Stimulated activated CD4-positive, alpha-beta T cell treated with anti-CD3 and anti-CD28 coated beads, Interleukin-4, amount 100 ng/mL, for 24 hours (primary cell): ENCODE data around the gene TGFA.
A peak's percentile ranks its signal among the peaks of the same experiment; 100 is the strongest.

Source experiments
- DNase-seq: peaks from one replicate; pipeline ENCODE4 v3.0.0-alpha.2; 2020

The TGFA gene

GRCh38 chr2:70523996-70524965 lies 29.3 kb downstream of the TGFA start:
- DNase-seq: peak; percentile 11

- DNase-seq: no peak
Observed at GRCh38 chr2:70523672-70523995, 30.0 kb downstream of the TGFA start.

GRCh38 chr2:70522627-70523026 lies 31.0 kb downstream of the TGFA start:
- no peak for DNase-seq

DNA sequence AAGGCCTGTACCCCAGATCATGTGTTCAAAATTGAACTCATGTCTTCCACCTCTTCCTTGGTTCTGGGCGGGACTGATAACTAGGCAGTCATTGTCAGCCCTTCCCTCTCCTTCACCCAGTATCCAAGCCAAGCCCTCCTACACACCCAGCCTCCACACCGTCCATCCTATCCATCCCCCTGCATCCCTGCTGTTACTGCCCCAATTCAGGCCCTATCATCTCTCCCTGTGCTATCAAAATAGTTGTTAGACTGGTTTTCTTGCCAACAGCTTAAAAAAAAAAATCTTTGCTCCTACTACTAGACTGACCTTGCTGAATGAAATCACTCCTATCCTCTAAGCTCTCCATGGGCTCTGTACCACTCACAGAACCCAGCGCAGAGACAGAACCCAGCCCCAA lies 32.8 kb downstream of the TGFA start:
- no peak for DNase-seq

- no peak for DNase-seq
Observed at GRCh38 chr2:70519453-70519852, 34.2 kb downstream of the TGFA start.

DNA sequence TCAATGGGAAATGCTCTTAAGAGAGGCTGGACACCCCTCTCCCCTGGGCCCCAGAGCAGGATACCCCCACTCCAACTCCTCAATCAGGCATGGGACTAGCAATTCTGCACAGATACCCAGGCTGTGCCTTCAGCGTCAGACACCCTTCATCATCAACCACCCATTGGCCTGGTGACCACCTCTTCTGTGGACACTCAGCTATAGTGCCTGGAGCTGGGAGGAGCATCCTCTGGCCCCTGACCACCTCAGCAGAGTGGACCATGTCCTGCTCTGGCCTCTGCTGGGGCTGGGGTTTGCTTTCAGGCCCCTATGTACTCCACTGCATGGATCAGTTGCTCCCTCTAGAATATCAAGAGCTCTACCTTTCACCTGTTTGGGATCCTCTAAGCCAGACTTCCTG lies 35.1 kb downstream of the TGFA start:
- no peak for DNase-seq

DNA sequence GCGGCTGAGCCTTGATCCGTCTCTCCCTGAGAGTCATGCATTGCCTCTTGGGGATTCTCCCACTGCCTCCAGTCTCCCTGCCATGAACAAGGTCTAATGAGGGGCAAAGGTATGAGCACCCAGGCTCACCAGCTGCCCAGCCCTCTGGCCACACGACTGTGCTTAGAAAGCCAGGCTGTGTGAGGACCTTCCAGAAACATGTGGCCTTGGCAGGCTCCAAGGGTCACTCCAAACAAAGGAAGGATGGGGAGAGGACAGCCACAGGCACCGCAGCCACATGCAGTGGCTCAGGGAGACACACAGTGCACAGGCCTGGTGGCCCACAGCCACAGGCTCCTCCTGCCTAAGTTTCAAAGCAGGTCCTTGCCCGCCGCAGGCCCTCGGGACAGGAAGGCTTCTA lies 35.8 kb downstream of the TGFA start:
- no peak for DNase-seq

- no peak for DNase-seq
Observed at GRCh38 chr2:70516596-70516995, 37.0 kb downstream of the TGFA start.

GRCh38 chr2:70515938-70516337 lies 37.7 kb downstream of the TGFA start:
- no peak for DNase-seq

DNA sequence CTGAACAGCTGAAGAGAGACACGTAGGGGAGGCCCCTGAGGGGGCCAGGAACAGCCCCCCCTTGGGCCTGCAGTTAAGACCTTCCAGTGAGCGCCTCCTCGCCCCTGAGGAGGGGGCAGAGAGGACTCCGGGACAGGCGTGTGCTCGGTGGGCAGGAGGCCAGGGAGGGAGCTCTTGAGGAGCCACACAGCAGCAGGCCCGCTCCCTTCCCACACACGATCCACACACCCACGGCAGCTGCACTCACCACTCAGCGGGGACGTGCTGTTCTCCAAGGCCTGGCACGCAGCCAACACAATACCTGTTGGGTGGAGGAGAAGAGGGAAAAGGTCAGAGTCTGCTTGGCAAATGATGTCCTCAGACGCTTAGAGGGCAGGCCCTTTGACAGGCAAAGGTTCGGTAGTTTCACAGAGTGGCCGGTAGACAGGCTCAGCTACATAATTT lies 39.0 kb downstream of the TGFA start:
- DNase-seq: no peak

DNA sequence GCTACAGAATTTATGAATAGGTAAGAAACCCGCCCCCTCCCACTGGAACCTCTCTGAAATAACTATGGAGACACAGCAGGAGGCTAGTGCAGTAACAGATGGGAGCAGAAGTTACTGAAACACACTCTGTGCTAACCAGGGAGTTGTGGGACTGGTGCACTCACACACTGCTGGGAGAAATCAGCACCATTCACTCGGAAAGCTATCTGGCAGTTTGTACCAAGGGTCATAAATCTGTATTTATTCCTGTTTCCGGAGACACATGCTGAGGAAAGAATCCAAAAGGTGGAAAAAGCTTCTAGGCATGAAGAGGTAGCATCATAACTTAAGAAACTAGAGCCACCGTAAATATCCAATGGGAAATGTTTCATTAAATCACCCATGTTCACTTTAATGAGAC lies 39.9 kb downstream of the TGFA start:
- no peak for DNase-seq

DNA sequence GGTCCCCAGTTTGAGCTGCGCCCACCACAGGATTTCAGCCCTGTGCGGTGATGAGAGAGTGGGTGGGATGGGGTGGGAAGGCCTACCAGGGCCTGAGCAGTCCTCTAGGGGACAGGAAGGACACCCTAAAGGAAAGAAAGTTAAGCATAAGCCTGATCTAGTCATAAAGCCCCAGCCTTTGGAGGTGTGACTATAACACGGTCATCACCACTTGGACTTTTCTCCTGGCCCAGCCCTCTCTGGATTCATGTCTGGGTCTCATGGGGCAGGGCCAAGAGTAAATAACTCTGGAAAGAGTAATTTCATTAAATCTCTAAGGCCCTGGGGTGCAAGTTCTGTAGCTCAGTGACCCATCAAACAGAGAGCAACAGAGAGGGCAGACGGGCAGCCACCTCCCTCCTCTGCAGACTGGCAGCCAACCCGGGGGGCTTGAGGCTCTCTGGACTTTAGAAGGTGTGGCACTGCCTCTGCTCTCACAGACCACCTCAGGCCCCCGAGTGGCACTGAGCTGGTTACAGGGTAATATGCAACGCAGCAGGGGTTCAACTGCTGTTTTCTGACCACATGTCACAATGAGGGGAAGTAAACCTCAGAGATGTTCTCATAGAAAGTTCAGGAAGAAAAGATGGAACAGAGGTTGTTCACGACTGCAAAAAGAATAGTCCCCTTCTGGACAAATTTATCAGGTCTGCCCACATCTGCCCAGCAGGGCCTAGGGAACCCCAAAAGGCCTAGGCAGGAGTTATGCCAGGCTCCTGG lies 41.5 kb downstream of the TGFA start:
- DNase-seq: no peak

DNA sequence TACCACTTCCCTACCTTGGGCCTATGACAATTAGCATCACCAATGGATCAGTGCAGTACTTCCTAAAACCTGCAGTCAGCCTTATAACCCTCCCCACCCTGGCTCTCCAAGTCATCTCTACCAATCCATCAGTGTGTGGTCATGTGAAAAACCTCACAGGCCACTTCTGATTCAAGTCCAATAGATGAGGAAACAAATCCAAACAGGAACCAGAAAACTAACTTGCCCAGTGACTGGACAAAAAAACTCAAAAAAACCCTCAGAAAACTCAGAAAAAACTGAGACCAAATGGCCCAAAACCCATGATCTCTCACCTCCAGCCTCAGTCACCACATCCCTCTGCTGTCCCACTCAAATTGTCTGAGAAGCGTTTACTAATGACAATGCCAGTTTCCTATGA lies 43.3 kb downstream of the TGFA start:
- no peak for DNase-seq

- no peak for DNase-seq
Observed at GRCh38 chr2:70509565-70509964, 44.1 kb downstream of the TGFA start.

DNA sequence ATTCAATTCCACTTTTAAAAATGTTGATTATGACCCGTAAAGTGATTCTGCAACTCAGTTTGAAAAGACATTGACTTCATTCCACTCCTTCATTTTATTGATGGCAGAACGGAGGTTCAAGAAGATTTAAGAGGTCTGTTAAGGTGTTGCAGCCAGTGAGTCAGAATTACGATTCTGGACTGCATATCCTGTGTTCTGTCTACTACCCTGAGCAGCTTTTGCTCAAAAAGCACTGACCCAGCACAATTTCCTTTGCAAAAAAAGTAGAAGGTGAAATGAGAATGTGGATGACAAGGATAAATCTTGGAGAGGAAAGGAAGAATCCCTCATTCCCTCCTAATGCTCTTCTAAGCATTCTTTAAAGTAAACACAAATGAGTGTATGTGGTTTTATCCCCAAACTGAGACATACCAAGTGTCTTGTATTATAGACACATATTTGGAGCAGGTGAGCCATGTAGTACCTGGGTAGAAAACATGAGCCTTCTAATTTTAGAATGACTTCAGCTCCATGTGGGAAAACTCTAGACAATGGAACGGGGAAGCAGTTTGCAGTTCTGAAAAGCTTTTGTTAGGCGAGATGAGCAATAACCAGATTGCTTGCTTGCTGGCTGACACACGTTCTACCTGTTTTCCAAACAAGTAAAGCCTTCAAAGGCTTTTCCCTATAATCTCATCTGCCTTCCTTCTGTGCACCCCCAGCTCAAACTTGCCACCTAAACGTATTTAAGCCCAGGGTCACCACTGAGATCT lies 44.7 kb downstream of the TGFA start:
- DNase-seq: no peak

DNA sequence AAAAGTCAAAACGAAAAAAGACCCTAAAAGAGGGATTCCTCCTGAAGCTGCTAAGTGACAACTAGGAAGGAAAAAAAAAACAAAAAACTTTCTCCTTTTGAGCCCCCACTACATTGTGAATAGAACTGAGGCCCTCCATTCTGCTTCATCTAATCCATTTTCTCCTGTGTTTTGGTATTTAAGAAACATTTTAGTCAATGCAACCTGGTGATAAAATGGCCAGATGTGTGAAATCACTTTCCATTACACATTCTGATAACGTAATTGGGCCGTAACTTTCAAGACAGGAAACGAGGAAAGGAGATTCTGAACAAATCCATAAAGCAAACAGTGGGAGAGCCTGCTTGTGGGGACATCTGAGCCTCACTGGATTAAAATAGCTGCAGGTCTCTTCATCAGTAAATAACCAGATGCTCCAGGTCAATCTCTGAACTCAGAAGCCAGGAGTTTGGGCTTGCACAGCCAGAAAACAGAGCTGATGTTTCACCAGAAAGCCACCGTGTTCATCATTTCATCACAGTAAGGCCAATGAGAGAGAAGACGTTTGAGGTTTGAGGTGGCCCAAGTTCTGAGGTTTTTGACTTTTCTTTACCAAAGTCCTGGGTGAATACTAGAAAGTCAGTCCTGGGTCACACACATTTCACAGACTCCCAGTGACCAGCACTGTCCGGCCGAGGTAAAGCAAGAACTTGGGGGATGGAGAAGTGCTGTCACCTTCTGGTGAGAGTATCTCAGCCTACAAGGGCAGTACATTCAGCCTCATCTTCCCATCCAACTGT lies 47.8 kb downstream of the TGFA start:
- no peak for DNase-seq

DNA sequence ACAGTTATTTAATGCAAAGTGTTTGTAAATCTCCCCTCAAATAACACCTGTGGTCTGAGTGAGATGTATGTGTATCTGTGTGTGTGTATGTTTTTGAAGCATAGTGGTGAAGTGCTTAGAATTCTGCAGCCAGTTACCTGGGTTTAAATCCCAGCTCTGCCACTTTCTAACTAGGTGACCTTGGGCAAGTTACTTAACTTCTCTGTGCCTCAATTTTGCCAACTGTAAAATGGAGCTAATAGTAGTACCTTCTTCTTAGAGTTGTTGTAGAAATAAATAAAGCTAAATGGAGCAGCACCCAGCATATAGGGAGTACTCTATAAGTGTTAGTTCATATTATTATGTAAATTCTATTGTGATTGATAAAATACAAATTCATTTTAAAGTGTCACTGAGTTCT lies 48.9 kb downstream of the TGFA start:
- DNase-seq: no peak

- DNase-seq: no peak
Observed at GRCh38 chr2:70503896-70504295, 49.7 kb downstream of the TGFA start.

GRCh38 chr2:70501728-70502127 lies 51.9 kb downstream of the TGFA start:
- DNase-seq: no peak

DNA sequence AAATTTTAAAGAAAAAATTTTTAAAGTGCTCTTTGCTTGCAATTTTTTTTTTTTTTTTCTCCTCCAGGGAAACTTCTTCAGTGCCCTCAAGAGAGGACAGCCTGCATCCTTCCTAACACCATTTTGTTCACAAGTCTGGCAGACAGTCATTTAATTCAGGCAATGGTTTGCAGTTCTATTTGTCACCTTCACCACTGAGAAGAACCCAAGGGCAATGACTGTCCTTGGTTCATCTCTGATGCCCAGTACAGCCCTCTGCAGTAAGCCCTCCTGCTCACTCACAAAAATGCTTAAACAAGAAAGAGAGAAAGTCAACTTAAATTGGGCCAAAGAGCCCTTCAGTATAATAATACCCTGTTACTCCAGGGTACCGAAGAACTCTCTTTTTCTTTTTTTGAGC lies 52.4 kb downstream of the TGFA start:
- no peak for DNase-seq

DNA sequence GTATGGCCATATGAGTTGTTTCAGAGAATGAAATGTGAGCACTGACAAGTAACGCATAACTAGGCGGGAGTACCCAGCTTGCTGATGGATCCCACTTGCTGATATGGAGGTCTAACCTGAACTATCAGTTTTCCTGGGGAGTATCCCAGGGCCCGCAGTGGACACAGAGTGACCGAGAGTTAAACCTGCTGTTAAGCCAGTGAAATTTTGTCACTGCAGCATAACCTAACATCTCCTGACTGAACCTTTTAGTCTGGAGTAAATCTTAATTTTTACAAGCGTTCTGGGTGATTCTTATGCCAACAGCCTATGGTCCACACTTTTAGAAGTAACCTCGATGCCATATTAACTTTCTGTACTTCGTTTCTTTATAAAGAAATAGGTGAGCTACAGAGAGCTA lies 54.4 kb downstream of the TGFA start:
- no peak for DNase-seq

DNA sequence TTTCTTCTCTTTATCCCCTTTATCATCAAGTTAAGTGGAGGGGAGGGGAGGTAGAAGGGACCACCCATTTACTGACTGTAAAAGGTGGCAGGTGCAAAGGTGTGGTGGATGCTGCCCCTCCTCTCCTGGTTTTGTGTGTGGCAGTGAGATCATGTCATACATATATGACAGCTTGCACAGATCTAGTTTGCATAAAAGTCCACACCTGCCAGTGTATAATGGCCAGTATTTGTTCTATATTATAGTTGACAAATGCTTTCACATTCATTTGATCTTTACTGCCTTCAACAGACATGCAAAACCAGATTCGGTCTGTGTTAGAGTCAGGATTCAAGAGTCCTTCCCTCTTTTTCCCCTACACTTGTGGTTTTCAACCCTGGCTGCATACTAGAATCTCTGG lies 55.1 kb downstream of the TGFA start:
- no peak for DNase-seq

- DNase-seq: no peak
Observed at GRCh38 chr2:70498054-70498453, 55.6 kb downstream of the TGFA start.
